GM12891 (cell line): ENCODE data around the gene ZDHHC23.

Experiments
- DNase-seq: peaks from one replicate; pipeline ENCODE4 v3.0.0; 2011; ENCODE audit warnings: low spot score; ENCODE audit not compliant: insufficient read length
- FAIRE-seq: peaks from 2 replicates; lab custom pipeline; 2011; peaks lifted over from hg19 to GRCh38; lab: Jason Lieb, UNC
- PAX5 ChIP-seq: IDR thresholded peaks from 2 replicates; pipeline ENCODE4 v1.6.1; 2011; ENCODE audit warnings: low read length, moderate library complexity, mild to moderate bottlenecking; ENCODE audit not compliant: insufficient read depth, severe bottlenecking
- POLR2A ChIP-seq: IDR thresholded peaks from 2 replicates; pipeline ENCODE4 v1.6.1; 2011; ENCODE audit warnings: low read depth, low read length, control low read depth
- POLR2AphosphoS5 ChIP-seq: IDR thresholded peaks from 2 replicates; pipeline ENCODE4 v1.6.1; 2011; ENCODE audit warnings: low read depth, low read length, control low read depth
- POU2F2 ChIP-seq: IDR thresholded peaks from 2 replicates; pipeline ENCODE4 v1.6.1; 2011; ENCODE audit warnings: low read depth, mild to moderate bottlenecking, control low read depth, low read length, moderate library complexity
- SPI1 ChIP-seq: IDR thresholded peaks from 2 replicates; pipeline ENCODE4 v1.6.1; 2011; ENCODE audit warnings: low read depth, low read length, control low read depth
- TAF1 ChIP-seq: IDR thresholded peaks from 2 replicates; pipeline ENCODE4 v1.6.1; 2011; ENCODE audit warnings: low read depth, low read length, control low read depth

Gene ZDHHC23

DNA sequence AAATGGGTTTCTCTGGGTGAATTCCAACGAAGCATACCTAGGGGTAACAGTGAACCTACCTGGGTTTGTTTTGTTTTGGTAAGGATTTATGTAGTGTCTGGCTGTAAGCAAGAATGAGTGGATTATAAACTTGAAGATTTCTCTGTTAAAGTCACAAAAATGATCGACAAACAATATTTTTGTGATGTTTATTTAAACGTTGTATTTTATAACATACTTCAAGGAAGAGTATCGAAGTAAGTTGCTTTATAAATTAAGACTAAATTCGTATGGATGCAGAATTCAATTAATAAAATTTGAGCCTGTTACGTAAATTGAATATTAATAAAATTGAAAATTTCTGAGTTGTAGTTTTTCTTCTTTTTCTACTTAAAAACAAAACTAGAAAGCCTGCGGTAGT is 982 bp upstream of the ZDHHC23 start:
- FAIRE-seq (no peak), DNase-seq (no peak)

DNA sequence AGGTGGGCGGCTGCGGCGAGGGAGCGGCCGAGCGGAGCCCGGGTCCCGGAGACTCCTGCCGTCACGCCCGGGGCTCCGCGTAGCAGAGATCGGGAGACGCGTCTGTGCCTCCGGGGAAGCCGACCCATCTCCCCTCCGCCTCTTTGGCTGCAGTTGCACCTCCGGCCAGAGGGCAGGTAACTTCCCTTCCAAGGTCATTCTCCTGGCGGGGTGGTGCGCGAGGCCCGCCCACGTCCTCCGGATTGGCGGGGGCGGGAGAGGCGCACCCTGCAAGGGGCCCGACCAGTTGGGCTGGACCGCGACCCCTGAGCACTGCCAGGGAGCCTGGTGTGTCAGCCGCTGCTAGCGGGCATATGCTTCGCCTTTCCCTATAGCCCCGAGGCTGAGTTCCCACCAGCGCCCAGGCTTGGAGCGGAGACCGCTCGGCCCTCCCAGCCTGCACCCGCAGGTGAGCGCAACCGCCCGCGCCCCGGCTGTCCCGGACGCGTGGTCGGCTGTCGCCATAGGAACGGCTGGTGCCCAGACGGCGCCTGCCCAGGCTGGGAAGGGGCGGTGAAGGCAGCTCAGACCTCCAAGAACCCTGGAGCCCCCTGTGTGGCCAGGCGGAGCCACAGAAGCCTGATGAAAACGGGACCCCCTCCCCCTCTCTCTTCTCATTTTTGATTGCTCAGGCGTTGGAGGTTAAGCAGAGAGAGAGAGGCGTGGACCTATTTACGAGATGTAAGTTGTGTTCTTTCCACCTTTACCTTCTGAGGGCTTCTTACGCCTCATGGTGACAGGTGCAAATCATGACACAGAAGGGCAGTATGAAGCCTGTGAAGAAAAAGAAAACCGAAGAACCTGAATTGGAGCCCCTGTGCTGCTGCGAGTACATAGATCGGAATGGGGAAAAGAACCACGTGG is 453 bp downstream of the ZDHHC23 start:
- peak; percentile 60 for FAIRE-seq
- TF ChIP-seq POU2F2 (no peak), POLR2AphosphoS5 (no peak), POLR2A (no peak), SPI1 (no peak), TAF1 (no peak), PAX5 (no peak)
- DNase-seq, result peak; percentile 62

More for the DNA sequence above, 982 bp upstream of the ZDHHC23 start:
- no peak for TF ChIP-seq PAX5
- TF ChIP-seq POLR2AphosphoS5, result no peak
- TF ChIP-seq TAF1, result no peak
- no peak for TF ChIP-seq POLR2A
- TF ChIP-seq POU2F2, result no peak
- TF ChIP-seq SPI1, result no peak

DNA sequence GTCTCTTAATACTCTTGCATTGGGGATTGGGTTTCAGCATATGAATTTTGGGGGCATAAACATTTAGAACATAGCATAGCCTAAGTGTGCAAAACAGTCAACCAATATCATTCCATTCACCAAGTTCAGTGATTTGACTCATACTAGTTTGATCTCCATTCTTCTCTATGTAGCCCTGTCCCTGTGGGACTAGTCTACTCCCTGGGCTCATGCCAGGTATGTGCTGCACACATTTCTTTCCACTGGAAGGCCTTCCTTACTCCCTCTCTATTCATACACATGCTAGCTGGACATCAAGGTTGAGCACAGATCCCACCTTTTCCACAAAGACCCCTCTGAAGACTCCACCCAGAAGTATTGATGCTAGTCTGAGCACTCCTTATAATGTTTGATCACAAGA is 5.1 kb downstream of the ZDHHC23 start:
- DNase-seq (no peak), FAIRE-seq (no peak)
- TF ChIP-seq SPI1 (no peak), POLR2AphosphoS5 (no peak), PAX5 (no peak), POLR2A (no peak), TAF1 (no peak), POU2F2 (no peak)

DNA sequence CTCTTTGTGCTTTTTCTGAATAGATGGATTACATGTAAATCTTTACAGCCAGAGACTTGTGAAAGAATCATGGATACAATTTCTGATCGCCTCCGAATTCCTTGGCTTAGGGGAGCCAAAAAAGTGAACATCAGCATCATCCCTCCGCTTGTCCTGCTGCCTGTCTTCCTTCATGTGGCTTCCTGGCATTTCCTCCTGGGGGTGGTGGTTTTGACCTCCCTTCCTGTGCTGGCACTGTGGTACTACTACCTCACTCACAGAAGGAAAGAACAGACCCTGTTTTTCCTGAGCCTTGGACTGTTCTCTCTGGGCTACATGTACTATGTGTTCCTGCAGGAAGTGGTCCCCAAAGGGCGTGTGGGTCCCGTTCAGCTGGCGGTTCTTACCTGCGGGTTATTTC is 5.9 kb downstream of the ZDHHC23 start:
- FAIRE-seq (no peak), DNase-seq (no peak)
- no peak for TF ChIP-seq POLR2AphosphoS5

DNA sequence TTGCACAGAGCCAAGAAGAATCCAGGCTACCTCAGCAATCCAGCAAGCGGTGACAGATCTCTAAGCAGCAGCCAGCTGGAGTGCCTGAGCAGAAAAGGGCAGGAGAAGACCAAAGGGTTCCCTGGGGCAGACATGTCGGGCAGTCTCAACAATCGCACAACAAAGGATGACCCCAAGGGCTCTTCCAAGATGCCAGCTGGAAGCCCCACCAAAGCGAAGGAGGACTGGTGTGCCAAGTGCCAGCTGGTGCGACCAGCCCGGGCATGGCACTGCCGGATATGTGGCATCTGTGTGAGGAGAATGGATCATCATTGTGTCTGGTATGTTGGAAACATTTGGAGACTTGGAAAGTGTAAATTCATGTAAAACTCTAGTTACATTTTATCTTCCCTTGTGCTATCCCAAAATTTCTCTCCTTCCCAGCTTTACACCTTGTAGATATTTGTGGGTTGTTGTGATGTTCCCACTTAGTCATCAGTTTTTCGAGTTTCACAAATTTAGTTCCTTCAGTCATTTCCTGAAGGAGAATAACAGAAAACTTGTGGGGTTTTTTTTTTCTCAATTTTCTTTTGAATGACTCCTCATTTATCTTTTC is 6.4 kb downstream of the ZDHHC23 start:
- FAIRE-seq (no peak), DNase-seq (no peak)
- TF ChIP-seq POLR2A, result no peak
- no peak for TF ChIP-seq POLR2AphosphoS5
- TF ChIP-seq TAF1, result no peak
- TF ChIP-seq SPI1, result no peak
- no peak for TF ChIP-seq POU2F2
- no peak for TF ChIP-seq PAX5

DNA sequence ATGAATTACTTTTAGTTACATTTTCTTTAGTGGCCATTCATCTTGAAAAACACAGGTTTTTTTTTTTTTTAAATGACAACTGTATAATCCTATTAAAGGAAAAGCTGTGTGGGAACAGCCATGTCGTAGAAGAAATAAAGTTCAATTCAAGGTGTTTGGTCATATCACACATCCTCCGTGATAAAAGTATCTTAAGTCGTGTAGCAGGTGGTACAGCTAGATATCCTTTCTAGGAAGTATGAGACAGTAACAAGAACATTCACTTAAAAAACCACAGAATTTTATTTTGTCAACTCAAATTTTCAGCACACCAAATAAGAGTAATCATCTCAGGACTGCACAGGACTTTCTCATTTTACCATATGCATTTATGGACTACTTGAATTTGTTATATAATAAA is 16.1 kb downstream of the ZDHHC23 start:
- FAIRE-seq (no peak), DNase-seq (no peak)
- TF ChIP-seq TAF1 (no peak), POLR2A (no peak), POU2F2 (no peak), SPI1 (no peak)

DNA sequence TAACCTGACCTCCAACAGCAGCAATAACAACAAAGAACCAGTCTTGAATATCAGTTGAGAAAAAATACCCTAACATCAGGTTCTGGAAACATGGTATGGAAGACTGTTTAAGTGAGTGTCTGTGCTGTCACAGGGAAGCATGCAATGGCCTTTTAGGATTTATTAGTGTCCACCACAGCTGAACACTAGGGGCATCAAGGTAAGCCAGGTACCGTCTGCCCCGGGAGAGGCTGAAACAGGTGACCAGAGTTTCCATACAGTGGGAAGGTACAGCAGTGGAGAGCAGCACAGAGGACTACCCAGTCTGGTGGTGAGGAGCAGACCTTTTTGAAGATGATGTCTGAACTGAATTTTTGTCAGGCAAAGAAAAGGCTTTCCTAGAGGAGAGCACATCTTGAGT is 18.4 kb downstream of the ZDHHC23 start:
- FAIRE-seq (no peak), DNase-seq (no peak)
- TF ChIP-seq TAF1, result no peak
- TF ChIP-seq PAX5, result no peak
- TF ChIP-seq SPI1, result no peak
- no peak for TF ChIP-seq POLR2AphosphoS5
- no peak for TF ChIP-seq POU2F2
- no peak for TF ChIP-seq POLR2A

DNA sequence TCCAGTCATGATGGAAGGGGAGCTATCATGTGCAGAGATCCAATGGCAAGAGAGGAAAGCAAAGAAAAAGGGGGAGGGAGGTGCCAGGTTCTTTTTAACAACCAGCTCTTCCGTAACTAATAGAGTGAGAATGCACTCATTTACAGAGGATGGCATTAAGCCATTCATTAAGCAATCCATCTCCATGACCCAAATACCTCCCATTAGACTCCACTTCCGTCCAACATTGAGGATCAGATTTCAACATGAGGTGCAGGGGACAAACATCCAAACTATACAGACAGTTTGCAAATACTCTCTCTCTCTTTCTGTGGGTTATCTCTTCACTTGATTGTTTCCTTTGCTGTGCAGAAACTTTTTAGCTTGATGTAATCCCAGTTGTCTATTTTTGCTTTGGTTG is 21.2 kb downstream of the ZDHHC23 start:
- no peak for FAIRE-seq
- no peak for TF ChIP-seq SPI1
- TF ChIP-seq POU2F2, result no peak
- TF ChIP-seq POLR2A, result no peak
- no peak for TF ChIP-seq TAF1
- no peak for TF ChIP-seq POLR2AphosphoS5
- TF ChIP-seq PAX5, result no peak
- DNase-seq, result no peak

DNA sequence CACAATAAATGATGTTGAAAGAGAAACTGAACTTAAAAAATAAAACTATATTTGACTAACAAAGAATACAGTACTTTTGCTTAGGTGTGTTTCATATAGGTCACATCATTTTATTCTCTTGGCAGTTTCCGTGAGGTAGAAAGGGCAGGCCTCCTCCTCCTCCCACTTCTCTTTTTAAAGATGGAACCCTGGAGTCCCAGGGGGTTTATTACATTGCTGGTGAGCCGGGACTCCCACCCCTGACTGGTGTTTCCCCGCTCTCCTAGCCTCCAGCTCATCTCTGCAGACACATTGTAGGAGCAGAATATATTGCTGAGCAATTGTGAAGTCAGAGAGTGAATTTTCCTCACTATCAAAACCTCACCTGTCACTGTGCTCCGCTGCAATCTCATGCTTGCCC is 30.0 kb downstream of the ZDHHC23 start:
- FAIRE-seq, result no peak
- peak; percentile 50 for TF ChIP-seq SPI1
- TF ChIP-seq TAF1, result no peak

DNA sequence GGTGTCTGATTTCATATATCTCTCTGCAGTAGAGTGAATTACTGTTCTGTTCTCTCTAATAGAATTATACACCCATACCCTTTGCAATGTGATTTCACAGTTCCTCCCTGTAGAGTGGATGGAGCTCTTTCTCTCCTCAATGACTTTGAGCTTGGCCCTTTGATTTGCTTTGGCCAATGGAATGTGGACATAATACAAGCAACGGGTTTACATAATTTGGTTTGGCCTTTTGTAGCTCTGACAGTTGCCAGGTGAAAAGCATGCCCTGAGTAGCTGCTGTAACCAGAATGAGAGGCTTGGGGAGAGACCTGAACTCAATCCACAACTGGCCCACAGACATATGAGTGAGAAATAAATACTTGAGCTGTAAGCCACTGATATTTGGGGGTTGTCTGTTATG is 32.1 kb downstream of the ZDHHC23 start:
- no peak for DNase-seq
- FAIRE-seq, result no peak
- TF ChIP-seq POLR2AphosphoS5, result no peak
- TF ChIP-seq TAF1, result no peak
- TF ChIP-seq POLR2A, result no peak
- no peak for TF ChIP-seq POU2F2
- TF ChIP-seq PAX5, result no peak
- TF ChIP-seq SPI1, result no peak

More for the DNA sequence above, 30.0 kb downstream of the ZDHHC23 start:
- DNase-seq, result no peak
